GM18907 (cell line): ENCODE results near the gene TMEM229A.
"Not testable (repeated sequence)": the region's sequence is repeated elsewhere in the genome, so short reads cannot be mapped to it uniquely, and the experiment has no call there.

Experiments used
- ATAC-seq: cut with Tn5 transposase; IDR thresholded peaks from one replicate; pipeline ENCODE4 v1.9.1; 2021; ENCODE audit warnings: mild to moderate bottlenecking, moderate library complexity; ENCODE audit not compliant: unreplicated experiment

Gene TMEM229A

GRCh38 chr7:124033095-124033806 lies 384 bp upstream of the TMEM229A start:
- peak; percentile 32 for ATAC-seq

- ATAC-seq, result peak; percentile 3
Measured at GRCh38 chr7:124031919-124032318, 948 bp downstream of the TMEM229A start.

- ATAC-seq, result no peak
Measured at GRCh38 chr7:124031406-124031805, 1.5 kb downstream of the TMEM229A start.

- ATAC-seq, result no peak
Measured at GRCh38 chr7:124030964-124031363, 1.9 kb downstream of the TMEM229A start.

DNA sequence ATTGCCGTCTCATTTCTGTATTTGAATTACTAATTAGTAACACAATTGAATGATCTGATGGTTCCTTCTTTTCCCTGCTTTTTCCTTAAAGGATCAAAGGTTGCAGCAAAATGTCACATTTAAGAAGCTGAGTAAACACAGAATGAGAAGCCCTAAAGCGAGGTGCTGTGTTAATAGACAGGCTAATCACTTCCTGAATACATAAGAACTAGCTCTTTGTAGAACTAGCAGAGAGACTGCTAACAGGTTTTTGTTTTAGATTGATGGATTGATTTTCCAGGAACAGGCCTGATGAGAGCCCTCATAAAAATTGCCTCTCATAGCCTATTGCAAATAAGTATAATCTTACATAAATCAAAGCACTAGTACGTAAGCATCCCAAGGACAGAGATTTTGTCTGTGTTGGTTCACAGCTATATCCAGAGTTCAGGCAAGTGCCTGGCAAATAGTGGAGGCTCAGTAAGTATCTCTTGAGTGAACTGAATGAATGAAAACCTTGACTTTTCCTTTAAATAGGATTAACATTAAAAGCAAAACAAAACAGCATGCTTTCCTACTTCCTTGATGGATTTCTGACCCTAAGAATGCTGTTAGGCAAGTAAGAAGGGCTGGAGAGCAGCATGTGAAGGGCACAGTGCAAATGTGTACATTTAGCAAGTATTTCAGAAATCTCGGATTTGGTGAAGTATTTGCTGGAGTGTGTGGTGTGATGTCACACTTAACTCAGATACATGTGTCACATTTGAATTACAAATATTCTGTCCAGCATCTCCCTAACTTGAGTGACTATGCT lies 3.3 kb downstream of the TMEM229A start:
- no peak for ATAC-seq

DNA sequence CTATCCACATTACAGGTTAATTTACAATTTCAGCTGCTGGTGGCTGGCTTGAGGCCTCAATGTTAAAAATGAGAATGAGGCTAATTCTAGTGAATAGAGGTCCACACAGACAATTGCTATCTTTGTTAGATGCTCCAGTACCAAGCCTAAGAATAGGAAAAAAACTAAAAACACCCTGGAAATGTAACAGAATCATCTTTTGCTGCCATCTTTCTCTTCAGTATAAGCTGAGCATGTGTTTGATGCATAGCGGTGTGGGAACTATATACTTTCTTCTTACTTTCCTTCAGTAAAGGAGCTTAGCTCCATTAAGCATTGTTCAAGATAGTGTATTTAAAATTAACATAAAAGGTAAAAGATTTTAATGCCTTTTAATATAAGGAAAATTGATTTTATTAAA lies 5.6 kb downstream of the TMEM229A start:
- no peak for ATAC-seq

GRCh38 chr7:124024329-124024728 lies 8.5 kb downstream of the TMEM229A start:
- not testable (repeated sequence) for ATAC-seq

GRCh38 chr7:124022551-124022950 lies 10.3 kb downstream of the TMEM229A start:
- no peak for ATAC-seq

GRCh38 chr7:124020060-124020459 lies 12.8 kb downstream of the TMEM229A start:
- no peak for ATAC-seq

GRCh38 chr7:124013306-124013705 lies 19.6 kb downstream of the TMEM229A start:
- ATAC-seq, result no peak

DNA sequence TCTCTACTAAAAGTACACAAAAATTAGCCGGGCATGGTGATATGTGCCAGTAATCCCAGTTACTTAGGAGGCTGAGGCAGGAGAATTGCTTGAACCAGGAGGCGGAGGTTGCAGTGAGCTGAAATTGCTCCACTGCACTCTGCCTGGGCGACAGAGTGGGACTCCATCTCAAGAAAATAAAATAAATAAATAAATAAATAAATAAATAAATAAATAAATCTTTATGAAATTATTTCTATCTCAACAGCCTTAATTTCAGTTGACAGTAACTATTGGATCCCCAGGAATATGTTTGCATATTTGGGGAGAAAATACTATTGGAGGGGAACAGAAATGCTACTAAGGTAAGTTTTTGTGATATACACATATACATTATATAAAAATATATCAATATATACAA lies 20.0 kb downstream of the TMEM229A start:
- ATAC-seq, result no peak

GRCh38 chr7:124009321-124009720 lies 23.5 kb downstream of the TMEM229A start:
- ATAC-seq, result no peak

GRCh38 chr7:124008296-124008695 lies 24.6 kb downstream of the TMEM229A start:
- ATAC-seq, result not testable (repeated sequence)

DNA sequence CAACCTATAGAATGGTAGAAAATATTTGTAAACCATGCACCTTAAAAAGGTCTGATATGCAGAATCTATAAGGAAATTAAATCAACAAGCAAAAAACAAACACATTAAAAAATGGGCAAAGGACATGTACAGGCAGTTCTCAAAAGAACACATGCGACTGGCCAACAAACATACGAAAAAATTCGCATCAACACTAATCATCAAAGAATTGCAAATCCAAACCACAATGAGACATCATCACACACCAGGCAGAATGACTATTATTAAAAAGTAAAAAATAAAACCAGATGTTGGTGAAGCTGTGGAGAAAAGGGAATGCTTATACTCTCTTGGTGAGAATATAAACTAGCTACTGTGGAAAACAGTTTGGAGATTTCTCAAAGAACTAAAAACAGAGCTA lies 33.2 kb downstream of the TMEM229A start:
- ATAC-seq, result no peak

DNA sequence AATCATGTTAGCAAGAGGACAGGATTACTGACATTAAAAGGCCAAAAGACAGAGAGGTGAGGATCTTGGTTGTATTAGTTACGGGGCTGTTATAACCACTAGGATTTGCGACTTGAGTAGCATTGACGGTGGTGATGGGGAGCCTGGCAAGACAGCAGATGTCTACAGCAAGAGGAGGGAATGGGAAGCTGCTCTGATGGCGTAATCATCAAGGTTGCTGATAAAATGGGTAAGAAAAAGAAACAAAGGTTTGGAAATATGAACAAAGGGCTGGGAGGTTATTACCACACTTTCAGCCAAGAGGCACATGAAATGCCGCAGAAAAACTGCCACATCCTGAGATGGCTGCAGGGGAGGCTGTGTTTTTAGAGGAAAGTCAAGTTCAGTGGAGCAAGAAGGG lies 33.9 kb downstream of the TMEM229A start:
- no peak for ATAC-seq

- no peak for ATAC-seq
Measured at GRCh38 chr7:123996327-123996625, 36.6 kb downstream of the TMEM229A start.

GRCh38 chr7:123995617-123996326 lies 37.1 kb downstream of the TMEM229A start:
- ATAC-seq, result no peak

- no peak for ATAC-seq
Measured at GRCh38 chr7:123994449-123994848, 38.4 kb downstream of the TMEM229A start.

- no peak for ATAC-seq
Measured at GRCh38 chr7:123993996-123994395, 38.9 kb downstream of the TMEM229A start.

- ATAC-seq, result no peak
Measured at GRCh38 chr7:123992913-123993518, 39.9 kb downstream of the TMEM229A start.

- ATAC-seq, result no peak
Measured at GRCh38 chr7:123987445-123987844, 45.4 kb downstream of the TMEM229A start.
